ENCODE data around the gene CTDSPL2.
"Not testable (repeated sequence)": the region's sequence is repeated elsewhere in the genome, so short reads cannot be mapped to it uniquely, and the experiment has no call there.

The CTDSPL2 gene

DNA sequence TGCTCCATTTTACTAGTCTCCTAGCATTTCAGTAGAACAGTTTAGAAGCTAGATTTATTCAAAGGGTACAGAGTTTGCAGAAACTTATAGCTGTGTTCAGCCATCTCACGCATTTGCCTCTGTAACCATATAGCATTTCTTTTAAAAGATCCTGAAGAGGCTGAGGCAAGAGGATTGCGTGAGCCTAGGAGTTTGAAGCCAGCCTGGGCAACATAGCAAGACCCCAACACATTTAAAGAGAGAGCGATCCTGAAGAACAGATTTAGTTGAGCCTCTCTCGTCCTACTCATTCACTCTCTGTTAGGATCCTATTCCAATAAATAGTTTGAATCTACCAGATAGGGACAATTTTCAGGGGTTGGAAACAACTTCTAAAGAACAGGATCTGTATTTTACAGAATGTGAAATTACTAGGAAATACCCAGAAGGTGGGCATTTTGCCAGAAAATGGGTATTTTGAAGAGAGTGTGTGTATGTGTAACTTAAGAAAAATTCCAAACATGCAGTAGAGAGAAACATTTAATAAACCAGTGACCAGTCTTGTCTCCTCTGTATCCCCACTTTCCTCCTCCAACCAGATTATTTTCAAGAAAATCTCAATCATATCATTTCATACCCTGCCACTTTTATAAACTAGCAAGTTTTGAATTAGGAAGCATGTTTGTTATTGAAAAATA lies 114.0 kb downstream of the CTDSPL2 start:
- TF ChIP-seq ZFX (IDR thresholded peaks at IDR 0.05), result no peak
- TF ChIP-seq CTCF (conservative IDR thresholded peaks at IDR 0.05), result no peak
- no peak overlapping the region for H3K27ac ChIP-seq

DNA sequence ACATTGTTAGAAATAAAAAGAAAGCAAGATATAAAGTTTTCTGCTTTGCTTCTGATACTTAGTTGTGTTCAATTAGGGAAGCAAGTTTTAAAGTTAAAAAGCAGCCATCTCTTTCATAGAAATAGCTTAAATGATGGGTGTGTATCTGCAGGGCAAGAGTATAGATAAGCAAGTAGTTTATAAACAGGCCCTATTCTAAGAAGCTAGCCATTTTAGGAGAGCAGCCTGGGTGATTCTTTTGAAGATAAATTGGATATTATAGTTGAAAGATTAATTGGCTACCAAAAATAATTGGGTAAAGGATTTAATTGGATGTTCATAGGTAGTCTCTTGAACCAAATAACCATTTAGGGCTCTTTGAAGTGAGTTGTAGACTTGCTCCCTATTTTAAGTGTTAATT lies 115.2 kb downstream of the CTDSPL2 start:
- no peak overlapping the region for H3K27ac ChIP-seq
- no peak for TF ChIP-seq CTCF (conservative IDR thresholded peaks at IDR 0.05)
- no peak for TF ChIP-seq ZFX (IDR thresholded peaks at IDR 0.05)

DNA sequence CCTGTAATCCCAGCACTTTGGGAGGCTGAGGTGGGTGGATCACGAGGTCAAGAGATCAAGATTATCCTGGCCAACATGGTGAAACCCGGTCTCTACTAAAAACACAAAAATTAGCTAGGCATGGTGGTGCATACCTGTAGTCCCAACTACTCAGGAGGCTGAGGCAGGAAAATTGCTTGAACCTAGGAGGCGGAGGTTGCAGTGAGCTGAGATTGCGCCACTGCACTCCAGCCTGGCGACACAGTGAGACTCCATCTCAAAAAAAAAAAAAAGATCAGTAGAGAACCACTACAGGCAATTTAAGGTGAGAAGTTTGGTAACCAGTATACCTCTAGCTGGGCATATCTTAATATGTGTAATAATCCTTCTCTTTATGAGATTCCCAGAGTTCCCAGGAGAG lies 117.3 kb downstream of the CTDSPL2 start:
- H3K27ac ChIP-seq, result not testable (repeated sequence)

DNA sequence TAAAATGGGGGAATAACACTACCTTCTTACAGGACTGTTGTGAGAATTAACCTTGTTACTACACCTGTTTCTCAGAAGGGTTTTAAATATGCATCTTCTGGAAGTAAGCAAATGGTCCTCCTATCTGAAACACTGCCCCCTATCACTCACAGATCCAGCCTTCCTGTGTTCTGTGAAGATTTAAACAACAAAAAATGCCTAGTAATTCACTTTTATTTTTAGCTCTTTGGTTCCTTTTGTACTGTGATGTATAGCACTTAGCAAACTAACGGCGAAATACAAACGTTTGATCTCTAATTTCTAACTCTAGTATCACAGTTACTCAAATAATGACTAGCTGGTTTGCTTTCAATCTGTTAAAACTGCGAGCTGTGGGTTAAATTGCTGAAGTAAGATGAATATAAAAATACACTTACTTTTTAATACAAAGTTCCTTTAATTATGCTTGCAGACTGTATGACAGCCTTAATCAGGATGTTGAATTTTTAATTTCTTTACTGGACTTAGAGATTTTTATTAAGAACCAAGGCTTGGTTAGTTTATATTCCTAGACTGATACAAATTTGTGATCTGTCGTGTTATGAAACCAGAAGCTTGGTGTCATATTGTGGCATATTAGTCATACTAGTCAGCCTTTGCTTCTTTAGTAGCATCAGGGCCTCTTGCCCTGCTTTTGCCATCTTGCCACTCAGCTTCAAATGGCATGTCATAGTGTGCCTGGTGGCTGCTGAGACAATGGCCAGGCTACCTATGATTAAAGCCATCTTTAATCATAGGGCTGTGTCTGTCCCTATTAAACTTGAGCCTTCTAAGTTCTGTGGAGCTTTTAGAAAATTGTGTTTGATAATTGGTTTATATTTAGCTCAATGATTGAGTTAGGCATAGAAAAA lies 118.7 kb downstream of the CTDSPL2 start:
- H3K27ac ChIP-seq, result no peak overlapping the region
- TF ChIP-seq ZFX (IDR thresholded peaks at IDR 0.05) (no peak), CTCF (conservative IDR thresholded peaks at IDR 0.05) (peak; percentile 49)

DNA sequence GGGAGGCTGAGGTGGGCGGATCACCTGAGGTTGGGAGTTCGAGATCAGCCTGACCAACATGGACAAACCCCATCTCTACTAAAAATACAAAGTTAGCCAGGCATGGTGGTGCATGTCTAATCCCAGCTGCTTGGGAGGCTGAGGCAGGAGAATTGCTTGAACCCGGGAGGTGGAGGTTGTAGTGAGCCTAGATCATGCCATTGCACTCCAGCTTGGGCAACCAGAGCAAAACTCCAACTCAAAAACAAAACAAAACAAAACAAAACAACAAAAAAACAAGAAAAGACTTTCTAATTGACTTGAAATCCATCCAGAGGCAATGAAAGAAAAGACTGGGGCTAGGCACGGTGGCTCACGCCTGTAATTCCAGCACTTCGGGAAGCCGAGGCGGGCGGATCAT lies 121.7 kb downstream of the CTDSPL2 start:
- 0 out of 2 replicates have a peak overlapping the region, but pooled peaks have one; percentile 3 for H3K27ac ChIP-seq

DNA sequence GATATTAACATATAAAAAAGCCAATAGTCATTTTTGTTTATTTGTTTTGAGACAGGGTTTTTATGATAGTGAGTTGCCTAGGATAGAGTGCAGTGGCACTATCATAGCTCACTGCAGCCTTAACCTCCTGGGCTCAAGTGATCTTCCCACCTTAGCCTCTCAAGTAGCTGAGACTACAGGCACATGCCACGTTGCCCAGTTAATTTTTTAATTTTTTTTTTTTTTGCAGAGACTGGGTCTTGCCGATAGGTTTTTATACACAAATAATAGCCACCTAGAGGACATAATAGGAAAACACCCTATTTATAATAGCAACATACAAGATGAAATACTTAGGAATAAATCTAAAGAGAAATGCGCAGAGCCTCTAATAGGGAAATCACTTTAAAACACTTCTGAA lies 122.8 kb downstream of the CTDSPL2 start:
- no peak overlapping the region for H3K27ac ChIP-seq
- TF ChIP-seq ZFX (IDR thresholded peaks at IDR 0.05) (no peak), CTCF (conservative IDR thresholded peaks at IDR 0.05) (peak; percentile 75)

DNA sequence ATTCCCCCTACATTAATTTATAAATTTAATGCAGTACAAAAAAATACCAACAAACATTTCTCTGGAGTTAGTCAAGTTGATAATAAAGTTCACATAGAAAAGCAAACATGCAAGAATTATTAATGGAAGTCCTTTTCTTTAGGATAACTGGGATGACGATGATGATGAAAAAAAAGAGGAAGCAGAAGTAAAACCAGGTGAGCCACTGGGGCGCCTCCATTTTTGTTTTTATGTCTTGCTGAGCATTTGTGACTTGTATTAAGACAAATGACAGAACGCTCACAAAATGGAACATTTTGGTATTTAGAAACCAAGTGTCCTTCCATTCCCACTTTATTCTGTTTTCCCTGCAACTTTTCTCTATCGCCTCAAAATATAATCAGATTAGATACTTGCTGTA lies 123.3 kb downstream of the CTDSPL2 start:
- TF ChIP-seq CTCF (conservative IDR thresholded peaks at IDR 0.05), result peak; percentile 48; the same call in 1 of the 2 replicates
- no peak for TF ChIP-seq ZFX (IDR thresholded peaks at IDR 0.05)
- H3K27ac ChIP-seq, result no peak overlapping the region

GRCh38 chr15:44554934-44555723 lies 127.7 kb downstream of the CTDSPL2 start:
- TF ChIP-seq CTCF (conservative IDR thresholded peaks at IDR 0.05), result no peak
- peak overlapping the region; percentile 87 for H3K27ac ChIP-seq

DNA sequence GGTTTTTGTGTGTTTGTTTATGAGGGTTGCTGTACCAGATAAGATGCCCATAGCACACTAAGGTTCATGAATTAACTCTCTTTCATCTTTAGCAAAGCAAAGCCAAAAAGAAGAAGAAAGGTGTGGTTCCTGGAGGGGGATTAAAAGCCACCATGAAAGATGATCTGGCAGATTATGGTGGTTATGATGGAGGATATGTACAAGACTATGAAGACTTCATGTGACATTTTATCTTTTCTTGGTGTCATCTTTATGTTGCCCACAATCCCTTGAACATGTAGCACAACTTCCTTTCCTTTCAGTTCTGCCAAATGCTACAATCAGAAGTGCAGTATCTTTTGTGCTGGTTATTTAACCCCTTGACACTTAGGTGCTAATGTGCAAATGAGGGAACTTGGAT lies 133.5 kb downstream of the CTDSPL2 start:
- not testable (repeated sequence) for H3K27ac ChIP-seq

Measured in C4-2B (cell line).